ENCODE results near the gene PRIM1.
A peak's percentile ranks its signal among the peaks of the same experiment; 100 is the strongest.
"Not testable (repeated sequence)": the region's sequence is repeated elsewhere in the genome, so short reads cannot be mapped to it uniquely, and the experiment has no call there.

Gene PRIM1

DNA sequence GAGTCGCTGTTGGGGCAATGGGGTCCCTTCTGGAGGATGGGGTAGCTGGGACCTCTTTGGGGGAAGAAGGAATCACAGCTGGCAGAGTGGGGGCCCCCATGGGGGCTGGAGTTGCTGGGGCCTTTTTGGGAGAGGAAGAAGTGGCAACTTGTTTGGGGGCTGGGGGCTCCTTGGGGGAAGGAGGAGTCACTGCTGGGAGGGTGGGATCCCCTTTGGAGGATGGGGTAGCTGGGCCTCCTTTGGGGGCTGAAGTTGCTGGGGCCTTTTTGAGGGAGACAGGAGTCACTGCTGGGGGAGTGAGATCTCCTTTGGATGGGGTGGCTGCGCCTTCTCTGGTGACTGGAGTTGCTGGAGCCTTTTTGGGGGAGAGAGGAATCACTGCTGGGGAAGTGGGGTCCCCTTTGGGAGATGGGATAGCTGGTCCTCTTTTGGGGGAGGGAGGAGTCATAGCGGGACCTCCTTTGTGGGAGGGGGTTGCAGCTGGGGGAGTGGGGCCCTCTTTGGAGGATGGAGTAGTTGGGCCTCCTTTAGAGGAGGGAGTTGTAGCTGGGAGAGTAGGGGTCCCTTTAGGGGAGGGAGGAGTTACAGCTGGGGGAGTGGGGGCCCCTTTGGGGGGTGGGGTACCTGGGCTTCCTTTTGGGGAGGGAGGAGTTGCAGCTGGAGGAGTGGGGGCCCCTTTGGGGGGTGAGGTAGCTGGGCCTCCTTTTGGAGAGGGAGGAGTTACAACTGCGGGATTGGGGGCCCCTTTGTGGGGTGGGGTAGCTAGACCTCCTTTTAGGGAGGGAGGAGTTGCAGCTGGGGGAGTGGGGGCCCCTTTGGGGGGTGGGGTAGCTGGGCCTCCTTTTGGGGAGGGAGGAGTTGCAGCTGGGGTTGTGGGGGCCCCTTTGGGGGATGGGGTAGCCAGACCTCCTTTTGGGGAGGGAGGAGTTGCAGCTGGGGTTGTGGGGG is 34.9 kb downstream of the PRIM1 start:
- no peak for DNase-seq

DNA sequence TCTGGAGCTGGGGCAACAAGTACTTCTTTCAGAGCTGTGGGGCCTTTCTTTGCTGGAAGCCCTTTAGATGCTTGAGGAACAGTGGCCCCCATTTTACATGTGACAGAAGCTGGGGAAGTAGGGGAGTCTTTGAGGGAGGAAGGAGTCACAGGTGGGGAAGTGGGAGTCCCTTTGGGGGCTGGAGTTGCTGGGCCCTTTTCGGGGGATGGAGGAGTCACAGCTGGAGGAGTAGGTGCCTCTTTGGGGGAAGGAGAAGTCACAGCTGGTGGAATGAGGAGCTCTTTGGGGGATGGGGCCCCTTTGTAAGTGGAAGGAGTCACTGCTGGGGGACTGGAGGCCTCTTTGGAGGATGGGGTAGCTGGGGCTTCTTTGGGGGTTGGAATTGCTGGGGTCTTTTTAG is 35.7 kb downstream of the PRIM1 start:
- no peak for DNase-seq

DNA sequence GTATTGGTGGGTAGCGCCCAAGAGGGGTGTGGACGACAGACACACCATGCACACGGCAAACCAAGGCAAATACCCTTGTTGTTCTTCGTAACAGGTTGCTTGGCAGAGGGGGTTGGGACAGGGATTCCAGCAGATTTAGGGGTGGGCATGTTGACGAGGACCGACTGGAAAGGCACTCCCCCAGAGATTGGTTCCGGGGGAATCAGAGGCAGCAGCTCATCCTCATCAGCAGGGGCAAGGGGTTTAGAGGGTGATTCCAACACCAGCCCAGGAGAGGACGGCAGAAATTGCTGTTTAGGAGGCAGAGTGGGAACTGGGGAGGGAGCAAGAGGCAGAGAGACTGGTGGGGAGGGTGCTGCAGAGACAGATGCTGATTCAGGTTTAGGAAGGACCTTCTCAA is 36.3 kb downstream of the PRIM1 start:
- no peak for DNase-seq

DNA sequence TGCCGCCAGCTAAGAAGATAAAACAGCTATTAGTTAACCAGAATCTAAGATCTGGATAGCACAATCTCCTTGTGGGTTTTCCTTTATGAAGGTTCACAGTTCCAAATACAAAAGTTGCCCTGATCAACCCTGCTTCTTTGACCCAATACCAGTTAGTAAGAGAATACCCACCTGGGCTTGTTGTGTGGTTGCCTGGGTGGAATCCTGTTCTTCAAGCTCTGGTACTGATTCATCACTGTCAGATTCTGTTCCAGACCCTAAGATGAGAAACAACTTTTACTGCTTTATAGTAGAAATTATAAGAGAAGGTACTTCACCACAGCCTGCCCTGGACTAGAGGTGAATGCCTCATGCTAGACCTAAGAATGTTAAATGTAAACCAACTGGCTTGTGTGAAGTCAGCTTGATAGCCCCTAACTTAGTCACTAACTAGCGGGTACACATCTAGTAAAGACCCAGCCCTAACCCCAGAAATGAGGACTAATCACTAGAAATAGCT is 37.6 kb downstream of the PRIM1 start:
- no peak for DNase-seq

DNA sequence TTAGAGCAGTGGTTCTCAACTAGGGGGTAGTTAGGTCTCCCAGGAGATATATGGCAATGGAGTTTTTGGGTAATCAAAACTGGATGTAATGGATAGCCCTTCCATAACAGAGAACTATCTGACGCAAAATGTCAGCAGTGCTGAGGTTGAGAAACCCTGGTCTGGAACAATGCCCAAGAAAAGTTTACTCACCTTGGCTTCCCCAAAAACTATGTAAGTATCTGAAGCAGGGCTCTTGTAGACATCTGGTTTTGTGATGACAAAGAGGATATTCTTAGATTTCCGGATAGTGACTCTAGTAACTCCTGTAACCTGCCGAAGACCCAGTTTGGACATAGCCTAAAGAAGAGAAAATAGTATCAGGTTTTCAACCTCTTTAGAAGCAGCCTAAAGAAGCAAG is 38.8 kb downstream of the PRIM1 start:
- DNase-seq, result no peak

GRCh38 chr12:56709759-56710376 is 42.3 kb downstream of the PRIM1 start:
- DNase-seq, result no peak

DNA sequence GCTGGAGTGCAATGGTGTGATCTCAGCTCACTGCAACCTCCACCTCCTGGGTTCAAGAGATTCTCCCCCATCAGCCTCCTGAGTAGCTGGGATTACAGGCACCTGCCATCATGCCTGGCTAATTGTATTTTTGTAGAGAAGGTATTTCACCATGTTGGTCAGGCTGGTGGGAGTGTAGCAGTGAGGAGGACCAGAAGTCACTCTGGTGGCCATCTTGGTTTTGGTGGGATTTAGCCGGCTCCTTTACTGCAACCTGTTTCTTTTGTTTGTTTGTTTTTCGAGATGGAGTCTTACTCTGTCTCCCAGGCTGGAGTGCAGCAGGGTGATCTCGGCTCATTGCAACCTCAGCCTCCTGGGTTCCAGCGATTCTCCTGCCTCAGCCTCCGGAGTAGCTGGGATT is 47.6 kb downstream of the PRIM1 start:
- DNase-seq, result not testable (repeated sequence)

DNA sequence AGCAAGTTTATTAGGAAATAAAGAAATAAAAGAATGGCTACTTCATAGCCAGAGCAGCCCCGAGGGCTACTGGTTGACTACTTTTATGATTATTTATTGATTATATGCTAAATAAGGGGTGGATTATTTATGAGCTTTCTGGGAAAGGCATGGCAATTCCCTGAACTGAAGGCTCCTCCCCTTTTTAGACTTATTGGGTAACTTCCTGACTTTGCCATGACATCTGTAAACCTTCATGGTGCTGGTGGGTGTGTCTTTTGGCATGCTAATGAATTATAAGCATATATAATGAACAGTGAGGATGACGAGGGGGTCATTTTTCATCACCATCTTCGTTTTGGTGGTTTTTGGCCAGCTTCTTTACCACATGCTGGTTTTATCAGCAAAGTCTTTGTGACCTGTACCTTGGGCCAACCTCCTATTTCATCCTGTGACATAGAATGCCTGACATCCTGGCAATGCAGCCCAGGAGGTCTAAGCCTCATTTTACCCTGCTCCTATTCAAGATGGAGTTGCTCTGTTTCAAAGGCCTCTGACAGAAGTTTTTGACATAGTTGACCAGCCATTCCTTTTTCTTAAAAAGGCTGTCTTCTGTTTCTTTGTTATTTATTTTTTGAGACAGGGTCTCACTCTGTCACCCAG is 53.0 kb downstream of the PRIM1 start:
- DNase-seq, result no peak

DNA sequence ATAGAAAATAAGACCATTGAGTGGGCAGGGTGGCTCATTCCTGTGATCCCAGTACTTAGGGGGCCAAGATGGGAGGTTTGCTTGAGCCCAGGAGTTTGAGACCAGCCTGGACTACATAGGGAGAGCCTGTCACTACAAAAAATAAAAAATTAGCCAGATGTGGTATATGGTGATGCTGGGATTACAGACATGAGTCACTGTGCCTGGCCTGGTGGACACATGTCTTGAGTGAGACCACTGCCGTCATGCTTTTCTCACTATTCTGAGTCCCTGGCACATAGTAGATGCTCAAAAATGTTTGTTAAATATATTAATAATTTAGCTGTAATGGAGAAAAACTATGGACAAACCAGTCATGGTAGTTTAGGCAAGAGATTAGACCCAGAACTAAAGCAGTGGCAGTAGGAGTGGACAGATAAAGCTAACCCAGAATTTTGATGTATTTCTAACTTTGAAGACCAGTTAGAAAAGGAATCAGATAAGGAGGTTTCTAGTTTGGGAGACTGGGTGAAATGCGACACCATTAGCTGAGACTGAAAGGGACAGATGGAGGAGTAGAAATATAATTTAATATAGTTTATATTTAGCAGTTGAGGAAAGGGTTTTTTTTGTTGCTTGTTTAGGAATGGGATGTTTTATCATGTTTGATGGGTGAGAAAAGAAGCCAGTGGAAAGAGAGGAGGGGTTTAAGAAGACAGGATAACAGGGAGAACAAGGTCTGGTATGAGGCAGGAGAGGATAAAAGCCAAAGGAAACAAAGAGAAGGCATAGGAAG is 56.6 kb downstream of the PRIM1 start:
- DNase-seq, result no peak

DNA sequence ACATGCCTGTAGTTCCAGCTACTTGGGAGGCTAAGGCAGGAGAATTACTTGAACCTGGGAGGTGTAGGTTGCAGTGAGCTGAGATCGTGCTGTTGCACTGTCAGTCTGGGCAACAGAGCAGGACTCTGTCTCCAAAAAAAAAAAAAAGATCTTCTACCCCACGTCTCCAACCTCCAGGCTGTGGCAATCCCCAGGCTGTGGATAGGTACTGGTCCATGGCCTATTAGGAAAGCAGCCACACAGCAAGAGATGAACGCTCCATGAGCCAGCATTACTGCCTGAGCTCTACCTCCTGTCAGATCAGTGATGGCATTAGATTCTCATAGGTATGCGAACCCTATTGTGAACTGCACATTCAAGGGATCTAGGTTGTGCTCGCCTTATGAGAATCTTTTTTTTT is 58.0 kb downstream of the PRIM1 start:
- no peak for DNase-seq

DNA sequence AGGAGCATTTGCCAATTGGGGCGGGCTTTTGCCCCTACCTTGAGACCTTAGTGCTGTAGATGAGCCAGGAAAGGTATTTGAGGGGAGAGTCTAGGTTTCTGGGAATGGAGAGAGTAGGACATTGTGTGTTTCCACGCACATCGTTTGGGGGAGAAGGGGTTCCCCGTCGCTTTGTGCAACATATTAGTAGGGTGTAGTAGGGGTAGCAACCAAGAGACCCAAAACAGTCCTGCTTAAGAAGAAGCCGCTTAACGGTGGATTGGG is 63.3 kb downstream of the PRIM1 start:
- DNase-seq, result peak in 4 of 14 donors; percentile 36 to 68 (median 47)

GRCh38 chr12:56688129-56688845 is 63.8 kb downstream of the PRIM1 start, which contains the start of gene PTGES3:
PTGES3 (minus strand) TSS chr12:56688284; CDS start chr12:56687999, 285 bp downstream.
- peak; percentile 63 to 97 (median 94) for DNase-seq

DNA sequence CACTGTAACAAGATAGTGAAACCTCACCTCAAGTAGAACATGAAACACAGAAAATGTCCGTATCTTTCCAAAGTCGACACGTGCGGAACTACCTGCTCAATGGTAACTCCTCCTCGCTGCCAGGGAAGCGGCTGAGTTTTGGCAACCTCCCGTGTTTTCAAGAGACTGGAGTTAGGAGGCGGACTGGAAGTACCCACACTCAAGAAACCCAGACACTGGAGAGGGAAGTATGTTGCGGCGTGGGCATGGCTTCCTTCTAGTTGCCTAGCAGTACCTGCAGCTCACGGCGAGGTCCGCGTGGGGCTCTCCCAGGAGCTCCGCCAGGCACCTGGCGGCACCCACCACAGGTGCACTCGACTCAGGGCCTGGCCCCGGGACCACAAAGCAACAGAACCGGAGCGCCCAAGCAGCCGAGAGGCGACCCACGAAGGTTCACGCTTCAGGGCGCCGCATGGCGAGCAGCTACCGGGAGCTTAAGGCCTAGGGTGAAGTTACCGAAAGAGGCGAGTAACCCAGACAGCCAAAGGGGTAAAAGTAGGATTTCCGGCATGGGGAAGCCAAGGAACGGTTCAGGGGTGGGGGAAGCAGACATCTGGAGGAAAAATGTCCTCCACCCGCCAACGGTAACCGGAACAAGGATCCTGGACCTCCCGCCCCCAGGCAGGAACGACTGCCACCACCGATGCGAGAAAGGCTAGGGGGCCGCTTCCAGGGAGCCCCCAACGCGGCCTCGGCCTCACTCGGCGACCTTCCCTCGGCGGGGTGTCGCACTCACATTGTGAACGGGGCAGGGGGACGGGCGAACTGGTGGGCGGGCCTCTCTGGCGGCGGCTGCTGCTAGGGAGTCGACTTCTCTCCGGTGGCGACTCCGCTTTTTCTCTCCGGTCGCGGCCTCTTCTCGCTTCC is 64.6 kb downstream of the PRIM1 start:
- peak in 12 of 14 donors; percentile 22 to 79 (median 70) for DNase-seq

DNA sequence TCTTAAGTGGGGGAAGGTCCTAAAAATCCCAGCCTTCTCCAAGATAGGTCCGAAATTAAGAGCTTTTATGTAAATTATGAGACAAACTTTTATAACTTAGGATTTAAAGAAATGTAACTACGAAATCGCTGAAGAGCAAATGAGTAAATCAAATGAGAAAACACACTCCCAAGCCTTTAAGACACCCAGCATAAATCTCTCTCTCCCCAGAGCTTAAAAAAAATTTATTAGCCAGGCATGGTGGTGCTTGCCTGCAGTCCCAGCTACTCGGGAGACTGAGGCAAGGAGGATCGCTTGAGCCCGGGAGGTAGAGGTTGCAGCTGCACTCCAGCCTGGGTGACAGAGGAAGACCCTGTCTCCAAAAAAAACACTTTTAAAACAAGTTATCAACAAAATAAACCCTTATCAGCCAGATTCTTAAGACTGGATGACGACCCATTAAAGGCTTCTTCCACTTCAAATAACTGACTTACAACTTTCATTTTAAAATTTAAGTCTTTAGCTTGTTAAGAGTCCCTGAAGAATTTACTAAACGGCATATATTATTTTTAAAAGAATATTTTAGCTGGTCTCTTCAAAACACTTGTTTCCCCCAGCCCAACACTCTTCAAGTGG is 67.3 kb downstream of the PRIM1 start:
- no peak for DNase-seq

DNA sequence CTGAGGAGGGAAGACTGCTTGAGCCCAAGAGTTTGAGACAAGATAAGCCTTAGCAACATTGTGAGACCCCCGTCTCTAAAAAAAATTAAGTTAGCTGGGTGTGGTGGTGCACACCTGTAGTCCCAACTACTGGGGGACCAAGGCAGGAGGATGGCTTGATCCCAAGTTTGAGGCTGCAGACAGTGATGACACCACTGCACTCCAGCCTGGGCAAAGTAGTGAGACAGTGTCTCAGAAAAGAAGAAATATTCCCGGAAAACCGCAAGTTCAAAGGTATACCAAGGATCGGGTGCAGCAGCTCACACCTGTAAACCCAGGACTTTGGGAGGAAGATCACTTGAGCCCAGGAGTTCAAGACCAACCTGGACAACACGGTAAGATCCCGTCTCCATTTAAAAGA is 69.8 kb downstream of the PRIM1 start:
- DNase-seq, result no peak
